Measurements from ENCODE around the gene AKR1B15. TPM values are rescaled to one million over a fixed set of nuclear protein-coding genes. Genes with fewer than 3 reads are reported as not detected.

The AKR1B15 gene
- total and polyA plus RNA-seq, 2 donors (not counting 3 experiments of a cell fraction or from before 2014, with no cell fraction given) = not detected

DNA sequence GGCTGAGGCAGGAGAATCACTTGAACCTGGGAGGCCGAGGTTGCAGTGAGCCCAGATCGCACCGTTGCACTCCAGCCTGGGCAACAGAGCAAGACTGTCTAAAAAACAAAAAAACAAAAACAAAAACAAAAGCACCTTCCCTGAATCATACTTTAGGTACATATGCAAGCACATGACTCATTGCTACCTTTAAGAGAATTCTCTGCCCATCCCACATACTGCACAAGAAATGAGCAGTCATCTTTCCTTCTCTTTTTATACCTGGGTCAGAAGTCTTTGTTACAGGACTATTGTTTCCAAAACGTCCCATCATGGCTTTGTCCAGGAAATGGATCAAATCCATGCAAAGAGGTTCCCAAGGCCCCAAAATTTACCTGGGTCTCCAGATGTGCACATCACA is 43.1 kb upstream of the AKR1B15 start:
- FAIRE-seq = no peak
- BruUV-seq (replicated peaks) = no TSS peak
- Histone ChIP-seq H3K27ac (ENCODE audit: insufficient read depth, low read depth, low read length) (no peak overlapping the region), H3K9me1 (replicated peaks; ENCODE audit: control insufficient read depth, extremely low read depth, insufficient read depth, low read length) (no peaks in the 10 kb centered on the region), H3K9me3 (replicated peaks; ENCODE audit: control insufficient read depth, insufficient read depth, low read length) (no peaks in the 10 kb centered on the region), H3K4me3 (replicated peaks in 1 of 3; ENCODE audit: insufficient read depth in 1 of 3, low read depth in 1 of 3, low read length in 3 of 3) (no peak overlapping the region), H3K4me1 (ENCODE audit: control insufficient read depth, extremely low read depth, insufficient read depth, low read length) (peaks cover 6% of the 10 kb centered on the region), H3K79me2 (ENCODE audit: control insufficient read depth, insufficient read depth, low read length) (no peaks in the 10 kb centered on the region), H2AFZ (ENCODE audit: low read depth, low read length) (no peak overlapping the region), H3K27me3 (ENCODE audit: control insufficient read depth in 2 of 2, insufficient read depth in 2 of 2, low read length in 2 of 2) (no peaks in the 10 kb centered on the region), H4K20me1 (replicated peaks; ENCODE audit: control insufficient read depth, extremely low read depth, insufficient read depth, low read length) (no peaks in the 10 kb centered on the region), H3K4me2 (ENCODE audit: insufficient read depth, low read length) (no peak overlapping the region), H3K36me3 (ENCODE audit: control insufficient read depth in 2 of 2, extremely low read depth in 1 of 2, insufficient read depth in 2 of 2, low read length in 2 of 2) (no peaks in the 10 kb centered on the region), H3K9ac (replicated peaks; ENCODE audit: extremely low read depth, insufficient read depth, low read length) (no peak overlapping the region)
- dilution Hi-C loops (cut with MboI; ENCODE audit: extremely low pct_ligation_motif_present, low sequenced_read_pairs) (no loop called here), intact Hi-C loops (cut with micrococcal nuclease) (loop anchor here (2.0 kb wide), 1 partner anchor 47 kb away; the partner anchor contains the start of gene AKR1B1)
- no peak for TF ChIP-seq EZH2 (IDR thresholded peaks at IDR 0.05; ENCODE audit: borderline replicate concordance, low read depth, low read length, severe bottlenecking)
- TF ChIP-seq GATA2 (IDR thresholded peaks at IDR 0.05; ENCODE audit: insufficient read depth, insufficient read length, low read depth, low read length) = no peak
- TF ChIP-seq MAX (IDR thresholded peaks at IDR 0.05; ENCODE audit: insufficient read depth, insufficient read length) = no peak
- TF ChIP-seq MYC (IDR thresholded peaks at IDR 0.05; ENCODE audit: low read depth, low read length) = no peak
- TF ChIP-seq JUN (IDR thresholded peaks at IDR 0.05; ENCODE audit: borderline replicate concordance, insufficient read depth, insufficient read length, low read depth) = no peak
- TF ChIP-seq POLR2A (IDR thresholded peaks at IDR 0.05; ENCODE audit: low read depth, low read length) = no peak
- TF ChIP-seq FOS (IDR thresholded peaks at IDR 0.05; ENCODE audit: borderline replicate concordance, insufficient read depth, low read length) = no peak
- ChIA-PET CTCF (interaction anchor here (1.0 to 1.9 kb wide), 4 partner anchors 26 to 73 kb away, joined by 3 to 13 read pairs (median 4); no protein-coding TSS in a partner anchor), POLR2A (no interaction called here)
- DNase-seq (ENCODE audit: low read depth, low spot score) = no peak

GRCh38 chr7:134509010-134509409 is 39.9 kb upstream of the AKR1B15 start:
- H3K27me3 ChIP-seq (ENCODE audit: control insufficient read depth in 2 of 2, insufficient read depth in 2 of 2, low read length in 2 of 2) = no peaks in the 10 kb centered on the region
- no TSS peak for BruUV-seq (replicated peaks)
- POLR2A ChIA-PET = interaction anchor here (0.6 kb wide), 1 partner anchor 31 kb away, joined by 4 read pairs; no protein-coding TSS in a partner anchor
- H3K9me1 ChIP-seq (replicated peaks; ENCODE audit: control insufficient read depth, extremely low read depth, insufficient read depth, low read length) = no peaks in the 10 kb centered on the region
- H3K9me3 ChIP-seq (replicated peaks; ENCODE audit: control insufficient read depth, insufficient read depth, low read length) = no peaks in the 10 kb centered on the region
- FAIRE-seq (no peak), DNase-seq (ENCODE audit: low read depth, low spot score) (no peak)
- CTCF ChIA-PET = interaction anchor here (1.0 to 6.9 kb wide), 5 partner anchors 11 to 80 kb away, joined by 3 to 224 read pairs (median 4); no protein-coding TSS in a partner anchor
- TF ChIP-seq POLR2A (IDR thresholded peaks at IDR 0.05; ENCODE audit: low read depth, low read length) = no peak
- no peak for TF ChIP-seq JUN (IDR thresholded peaks at IDR 0.05; ENCODE audit: borderline replicate concordance, insufficient read depth, insufficient read length, low read depth)
- TF ChIP-seq MAX (IDR thresholded peaks at IDR 0.05; ENCODE audit: insufficient read depth, insufficient read length) = no peak
- TF ChIP-seq, protein P1, sequence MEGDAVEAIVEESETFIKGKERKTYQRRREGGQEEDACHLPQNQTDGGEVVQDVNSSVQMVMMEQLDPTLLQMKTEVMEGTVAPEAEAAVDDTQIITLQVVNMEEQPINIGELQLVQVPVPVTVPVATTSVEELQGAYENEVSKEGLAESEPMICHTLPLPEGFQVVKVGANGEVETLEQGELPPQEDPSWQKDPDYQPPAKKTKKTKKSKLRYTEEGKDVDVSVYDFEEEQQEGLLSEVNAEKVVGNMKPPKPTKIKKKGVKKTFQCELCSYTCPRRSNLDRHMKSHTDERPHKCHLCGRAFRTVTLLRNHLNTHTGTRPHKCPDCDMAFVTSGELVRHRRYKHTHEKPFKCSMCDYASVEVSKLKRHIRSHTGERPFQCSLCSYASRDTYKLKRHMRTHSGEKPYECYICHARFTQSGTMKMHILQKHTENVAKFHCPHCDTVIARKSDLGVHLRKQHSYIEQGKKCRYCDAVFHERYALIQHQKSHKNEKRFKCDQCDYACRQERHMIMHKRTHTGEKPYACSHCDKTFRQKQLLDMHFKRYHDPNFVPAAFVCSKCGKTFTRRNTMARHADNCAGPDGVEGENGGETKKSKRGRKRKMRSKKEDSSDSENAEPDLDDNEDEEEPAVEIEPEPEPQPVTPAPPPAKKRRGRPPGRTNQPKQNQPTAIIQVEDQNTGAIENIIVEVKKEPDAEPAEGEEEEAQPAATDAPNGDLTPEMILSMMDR (IDR thresholded peaks at IDR 0.05; ENCODE audit: extremely low read depth in 1 of 2, insufficient read depth in 1 of 2, low read depth in 1 of 2, low read length in 2 of 2) = no peak
- TF ChIP-seq GATA2 (IDR thresholded peaks at IDR 0.05; ENCODE audit: insufficient read depth, insufficient read length, low read depth, low read length) = no peak
- TF ChIP-seq FOS (IDR thresholded peaks at IDR 0.05; ENCODE audit: borderline replicate concordance, insufficient read depth, low read length) = no peak
- TF ChIP-seq EZH2 (IDR thresholded peaks at IDR 0.05; ENCODE audit: borderline replicate concordance, low read depth, low read length, severe bottlenecking) = no peak
- no peak for TF ChIP-seq POLR2AphosphoS5 (IDR thresholded peaks at IDR 0.05; ENCODE audit: insufficient read depth, low read depth, low read length)
- TF ChIP-seq MYC (IDR thresholded peaks at IDR 0.05; ENCODE audit: low read depth, low read length) = no peak
- H3K79me2 ChIP-seq (ENCODE audit: control insufficient read depth, insufficient read depth, low read length) = no peaks in the 10 kb centered on the region
- H4K20me1 ChIP-seq (replicated peaks; ENCODE audit: control insufficient read depth, extremely low read depth, insufficient read depth, low read length) = no peaks in the 10 kb centered on the region
- dilution Hi-C loops (cut with MboI; ENCODE audit: extremely low pct_ligation_motif_present, low sequenced_read_pairs) (no loop called here), intact Hi-C loops (cut with micrococcal nuclease) (no loop called here)
- peaks cover 6% of the 10 kb centered on the region for H3K4me1 ChIP-seq (ENCODE audit: control insufficient read depth, extremely low read depth, insufficient read depth, low read length)
- no peak overlapping the region for H3K9ac ChIP-seq (replicated peaks; ENCODE audit: extremely low read depth, insufficient read depth, low read length)
- H3K4me2 ChIP-seq (ENCODE audit: insufficient read depth, low read length) = no peak overlapping the region
- H3K36me3 ChIP-seq (ENCODE audit: control insufficient read depth in 2 of 2, extremely low read depth in 1 of 2, insufficient read depth in 2 of 2, low read length in 2 of 2) = no peaks in the 10 kb centered on the region
- H3K27ac ChIP-seq (ENCODE audit: insufficient read depth, low read depth, low read length) = no peak overlapping the region
- no peak overlapping the region for H2AFZ ChIP-seq (ENCODE audit: low read depth, low read length)
- H3K4me3 ChIP-seq (replicated peaks in 1 of 3; ENCODE audit: insufficient read depth in 1 of 3, low read depth in 1 of 3, low read length in 3 of 3) = no peak overlapping the region
